ENCODE measurements around the gene PDSS2.
"Not testable (repeated sequence)": the region's sequence is repeated elsewhere in the genome, so short reads cannot be mapped to it uniquely, and the experiment has no call there.

Gene PDSS2

GRCh38 chr6:107475360-107475759 is 16.0 kb upstream of the PDSS2 start:
- not testable (repeated sequence) for DNase-seq (ENCODE audit: low read depth in 2 of 2)

GRCh38 chr6:107473660-107474059 is 14.3 kb upstream of the PDSS2 start:
- no peak for DNase-seq (ENCODE audit: low read depth in 2 of 2)

GRCh38 chr6:107470364-107470763 is 11.0 kb upstream of the PDSS2 start:
- DNase-seq (ENCODE audit: low read depth in 2 of 2) = no peak

- no peak for DNase-seq (ENCODE audit: low read depth in 2 of 2)
Observed at GRCh38 chr6:107466062-107466461, 6.7 kb upstream of the PDSS2 start.

- DNase-seq (ENCODE audit: low read depth in 2 of 2) = no peak
Observed at GRCh38 chr6:107460083-107460631, 793 bp upstream of the PDSS2 start.

- DNase-seq (ENCODE audit: low read depth in 2 of 2) = peak in 1 of 2 experiments; percentile 11
Observed at GRCh38 chr6:107458672-107459282, 587 bp downstream of the PDSS2 start.

GRCh38 chr6:107448776-107449175 is 10.6 kb downstream of the PDSS2 start:
- no peak for DNase-seq (ENCODE audit: low read depth in 2 of 2)

- no peak for DNase-seq (ENCODE audit: low read depth in 2 of 2)
Observed at GRCh38 chr6:107447663-107448216, 11.6 kb downstream of the PDSS2 start.

GRCh38 chr6:107444277-107444676 is 15.1 kb downstream of the PDSS2 start:
- DNase-seq (ENCODE audit: low read depth in 2 of 2) = no peak

GRCh38 chr6:107443608-107444267 is 15.6 kb downstream of the PDSS2 start:
- DNase-seq (ENCODE audit: low read depth in 2 of 2) = no peak

- no peak for DNase-seq (ENCODE audit: low read depth in 2 of 2)
Observed at GRCh38 chr6:107442938-107443607, 16.3 kb downstream of the PDSS2 start.

GRCh38 chr6:107441682-107442081 is 17.7 kb downstream of the PDSS2 start:
- DNase-seq (ENCODE audit: low read depth in 2 of 2) = no peak

- no peak for DNase-seq (ENCODE audit: low read depth in 2 of 2)
Observed at GRCh38 chr6:107440936-107441335, 18.4 kb downstream of the PDSS2 start.

GRCh38 chr6:107439406-107439805 is 20.0 kb downstream of the PDSS2 start:
- DNase-seq (ENCODE audit: low read depth in 2 of 2) = no peak

GRCh38 chr6:107437691-107438090 is 21.7 kb downstream of the PDSS2 start:
- no peak for DNase-seq (ENCODE audit: low read depth in 2 of 2)

- DNase-seq (ENCODE audit: low read depth in 2 of 2) = no peak
Observed at GRCh38 chr6:107436881-107437280, 22.5 kb downstream of the PDSS2 start.

- no peak for DNase-seq (ENCODE audit: low read depth in 2 of 2)
Observed at GRCh38 chr6:107435798-107436197, 23.6 kb downstream of the PDSS2 start.

- DNase-seq (ENCODE audit: low read depth in 2 of 2) = no peak
Observed at GRCh38 chr6:107434812-107435211, 24.6 kb downstream of the PDSS2 start.

- not testable (repeated sequence) for DNase-seq (ENCODE audit: low read depth in 2 of 2)
Observed at GRCh38 chr6:107425951-107426350, 33.4 kb downstream of the PDSS2 start.

GRCh38 chr6:107423474-107423990 is 35.8 kb downstream of the PDSS2 start:
- DNase-seq (ENCODE audit: low read depth in 2 of 2) = no peak

- DNase-seq (ENCODE audit: low read depth in 2 of 2) = no peak
Observed at GRCh38 chr6:107421696-107422256, 37.6 kb downstream of the PDSS2 start.

GRCh38 chr6:107419733-107420132 is 39.6 kb downstream of the PDSS2 start:
- DNase-seq (ENCODE audit: low read depth in 2 of 2) = no peak

All from stimulated activated CD4-positive, alpha-beta T cell treated with anti-CD3 and anti-CD28 coated beads, Interleukin-12 subunit alpha, Interleukin-12 subunit beta, amount 100 ng/mL, for 24 hours (primary cell).